ENCODE measurements around the gene CCDC24. TPM values are rescaled to one million over a fixed set of nuclear protein-coding genes. Genes with fewer than 3 reads are reported as not detected.

CCDC24 gene
- total RNA-seq, 4 donors from 2014 or later, result 12.4 to 18.2 (median 15.7) TPM

DNA sequence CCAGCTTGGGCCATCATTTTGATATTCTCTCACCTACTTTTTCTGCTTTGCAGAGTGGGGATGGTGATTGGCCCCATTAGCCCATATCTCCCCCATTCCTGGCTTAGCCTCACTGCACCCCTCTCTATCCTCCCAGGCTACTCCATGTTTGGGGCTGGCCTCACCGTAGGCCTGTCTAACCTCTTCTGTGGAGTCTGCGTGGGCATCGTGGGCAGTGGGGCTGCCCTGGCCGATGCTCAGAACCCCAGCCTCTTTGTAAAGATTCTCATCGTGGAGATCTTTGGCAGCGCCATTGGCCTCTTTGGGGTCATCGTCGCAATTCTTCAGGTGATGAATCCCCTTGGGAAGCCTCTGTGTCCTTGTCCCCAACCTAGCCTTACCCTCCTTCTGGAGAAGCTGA is 14.5 kb upstream of the CCDC24 start:
- Histone ChIP-seq H3K4me3 (no peak overlapping the region), H3K27me3 (no peaks in the 10 kb centered on the region), H3K4me1 (peaks cover 10 to 55% (median 14%) of the 10 kb centered on the region in 4 donors), H3K36me3 (peaks cover 0 to 25% (median 0%) of the 10 kb centered on the region in 3 donors), H3K27ac (no peak overlapping the region), H3K9me3 (no peaks in the 10 kb centered on the region)
- DNase-seq, result no peak
- TF ChIP-seq, protein P1, sequence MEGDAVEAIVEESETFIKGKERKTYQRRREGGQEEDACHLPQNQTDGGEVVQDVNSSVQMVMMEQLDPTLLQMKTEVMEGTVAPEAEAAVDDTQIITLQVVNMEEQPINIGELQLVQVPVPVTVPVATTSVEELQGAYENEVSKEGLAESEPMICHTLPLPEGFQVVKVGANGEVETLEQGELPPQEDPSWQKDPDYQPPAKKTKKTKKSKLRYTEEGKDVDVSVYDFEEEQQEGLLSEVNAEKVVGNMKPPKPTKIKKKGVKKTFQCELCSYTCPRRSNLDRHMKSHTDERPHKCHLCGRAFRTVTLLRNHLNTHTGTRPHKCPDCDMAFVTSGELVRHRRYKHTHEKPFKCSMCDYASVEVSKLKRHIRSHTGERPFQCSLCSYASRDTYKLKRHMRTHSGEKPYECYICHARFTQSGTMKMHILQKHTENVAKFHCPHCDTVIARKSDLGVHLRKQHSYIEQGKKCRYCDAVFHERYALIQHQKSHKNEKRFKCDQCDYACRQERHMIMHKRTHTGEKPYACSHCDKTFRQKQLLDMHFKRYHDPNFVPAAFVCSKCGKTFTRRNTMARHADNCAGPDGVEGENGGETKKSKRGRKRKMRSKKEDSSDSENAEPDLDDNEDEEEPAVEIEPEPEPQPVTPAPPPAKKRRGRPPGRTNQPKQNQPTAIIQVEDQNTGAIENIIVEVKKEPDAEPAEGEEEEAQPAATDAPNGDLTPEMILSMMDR (IDR thresholded peaks at IDR 0.05), result no peak
- no peak for TF ChIP-seq POLR2A (IDR thresholded peaks at IDR 0.05)

DNA sequence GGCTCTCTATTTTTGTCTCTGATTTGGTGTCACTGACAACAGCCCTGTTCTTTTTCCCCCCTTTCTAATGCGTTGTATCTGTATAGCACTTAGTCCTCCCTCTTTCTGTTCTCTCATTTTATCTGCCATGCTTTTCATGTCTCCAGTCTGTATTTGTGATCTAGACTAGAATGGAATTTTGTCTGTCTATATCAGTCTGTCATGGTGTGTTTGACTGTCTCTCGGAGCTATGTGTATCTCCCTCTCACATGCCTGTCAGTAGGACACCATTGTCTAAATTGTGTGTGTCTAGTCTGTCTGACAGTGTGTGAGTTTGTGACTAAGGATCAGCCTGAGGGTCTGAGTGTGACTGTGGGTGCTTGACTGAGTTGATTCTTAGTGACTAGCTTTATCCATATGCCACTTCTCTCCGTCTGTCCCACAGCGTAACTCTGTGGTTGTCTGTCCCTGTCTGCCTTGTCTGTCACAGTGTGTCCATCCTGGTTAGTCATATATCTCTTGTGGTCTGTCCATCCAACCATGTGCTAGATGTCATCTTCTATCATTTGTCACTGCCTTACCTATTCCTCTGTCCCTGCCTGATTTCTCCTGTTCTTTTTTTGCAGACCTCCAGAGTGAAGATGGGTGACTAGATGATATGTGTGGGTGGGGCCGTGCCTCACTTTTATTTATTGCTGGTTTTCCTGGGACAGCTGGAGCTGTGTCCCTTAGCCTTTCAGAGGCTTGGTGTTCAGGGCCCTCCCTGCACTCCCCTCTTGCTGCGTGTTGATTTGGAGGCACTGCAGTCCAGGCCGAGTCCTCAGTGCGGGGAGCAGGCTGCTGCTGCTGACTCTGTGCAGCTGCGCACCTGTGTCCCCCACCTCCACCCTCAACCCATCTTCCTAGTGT is 13.8 kb upstream of the CCDC24 start:
- DNase-seq, result no peak
- no peak for TF ChIP-seq POLR2A (IDR thresholded peaks at IDR 0.05)
- TF ChIP-seq, protein P1 (IDR thresholded peaks at IDR 0.05), result no peak
- Histone ChIP-seq H3K27me3 (no peaks in the 10 kb centered on the region), H3K4me3 (no peak overlapping the region), H3K9me3 (no peaks in the 10 kb centered on the region), H3K27ac (peak overlapping the region in 1 of 4 donors; percentile 57), H3K4me1 (peaks cover 10 to 55% (median 14%) of the 10 kb centered on the region in 4 donors), H3K36me3 (peaks cover 0 to 25% (median 0%) of the 10 kb centered on the region in 3 donors)

DNA sequence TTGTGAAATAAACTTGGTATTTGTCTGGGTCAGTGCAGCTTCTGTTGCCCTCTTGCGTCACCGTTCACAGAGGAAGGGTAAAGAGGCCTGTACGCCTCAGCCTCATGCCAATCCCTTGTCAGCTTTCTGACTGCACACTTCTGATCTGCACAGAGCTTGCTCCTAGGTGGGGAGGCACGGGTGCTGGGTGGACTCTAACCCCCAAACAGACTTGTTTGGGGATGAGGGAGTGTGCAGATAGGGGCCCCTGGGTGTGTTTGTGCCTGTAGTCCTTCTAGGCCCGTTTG is 13.2 kb upstream of the CCDC24 start:
- Histone ChIP-seq H3K36me3 (peaks cover 0 to 25% (median 0%) of the 10 kb centered on the region in 3 donors), H3K27me3 (no peaks in the 10 kb centered on the region), H3K27ac (peak overlapping the region in 1 of 4 donors; percentile 57), H3K4me3 (peak overlapping the region in 2 of 4 donors; percentile 59 to 83), H3K9me3 (no peaks in the 10 kb centered on the region), H3K4me1 (peaks cover 10 to 55% (median 14%) of the 10 kb centered on the region in 4 donors)
- TF ChIP-seq, protein P1 (IDR thresholded peaks at IDR 0.05), result no peak
- no peak for TF ChIP-seq POLR2A (IDR thresholded peaks at IDR 0.05)
- no peak for DNase-seq

DNA sequence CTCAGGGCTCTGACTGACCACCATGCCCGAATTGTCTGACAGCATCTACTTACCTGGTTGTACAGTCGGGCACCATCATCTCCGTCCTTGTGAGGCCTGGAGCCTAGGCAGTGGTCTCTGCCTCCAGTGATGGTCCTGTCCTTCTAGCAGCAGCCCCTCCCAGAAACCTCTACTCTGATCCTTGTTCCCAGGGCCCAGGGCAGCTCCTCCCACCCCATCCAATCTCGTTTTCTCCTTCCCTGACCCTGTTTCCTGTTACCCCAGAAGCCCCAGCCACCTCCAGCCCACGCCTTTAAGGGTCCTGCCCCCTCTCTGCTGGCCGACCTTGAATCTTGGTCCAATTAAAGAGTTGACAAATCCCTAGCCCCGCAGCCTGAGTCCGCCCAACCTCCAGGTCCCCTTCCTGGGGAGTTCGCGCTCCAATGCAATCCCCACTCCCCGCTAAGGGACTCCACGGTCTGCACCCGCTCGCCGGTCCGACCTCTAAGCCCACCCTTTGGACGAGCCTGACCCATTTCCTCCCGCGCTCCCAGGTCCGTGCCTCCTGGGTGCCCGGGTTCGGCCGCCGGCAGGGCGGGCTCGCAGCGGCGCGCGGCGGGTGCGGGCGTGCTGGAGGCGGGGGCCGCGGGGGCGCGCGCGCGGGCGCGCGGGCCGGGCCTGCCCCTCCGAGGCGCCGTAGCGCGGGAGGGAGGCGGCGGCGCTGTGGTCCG is 12.7 kb upstream of the CCDC24 start, which contains the start of gene B4GALT2:
TSS of gene B4GALT2 (plus strand) at position 660 of the 710 bp plus-strand sequence. CDS start 1,951 bp downstream, outside the sequence.
- peaks cover 10 to 55% (median 14%) of the 10 kb centered on the region in 4 donors for H3K4me1 ChIP-seq
- DNase-seq, result peak in 2 of 3 donors; percentile 61 to 73

DNA sequence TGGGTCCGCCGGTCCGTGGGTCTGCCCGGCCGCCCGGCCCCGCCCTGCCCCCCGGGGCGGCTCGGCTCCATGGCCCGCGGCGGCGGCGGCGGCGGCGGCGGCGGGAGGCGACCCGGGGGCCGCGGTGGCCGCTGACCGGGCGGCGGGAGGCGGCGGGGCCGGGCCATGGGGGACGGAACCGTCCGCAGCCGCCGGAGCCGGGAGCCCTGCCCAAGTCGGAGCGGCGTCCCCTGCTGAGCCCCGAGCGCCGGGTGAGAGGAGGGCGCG is 12.2 kb upstream of the CCDC24 start:
- DNase-seq, result no peak
- Histone ChIP-seq H3K36me3 (peaks cover 0 to 25% (median 0%) of the 10 kb centered on the region in 3 donors), H3K4me1 (peaks cover 10 to 55% (median 14%) of the 10 kb centered on the region in 4 donors), H3K27me3 (no peaks in the 10 kb centered on the region), H3K9me3 (no peaks in the 10 kb centered on the region), H3K27ac (peak overlapping the region in 3 of 4 donors; percentile 41 to 66 (median 62)), H3K4me3 (peak overlapping the region; percentile 44 to 83 (median 70))
- no peak for TF ChIP-seq POLR2A (IDR thresholded peaks at IDR 0.05)
- TF ChIP-seq, protein P1 (IDR thresholded peaks at IDR 0.05), result no peak

More for the DNA sequence above, 12.7 kb upstream of the CCDC24 start, which contains the start of gene B4GALT2:
- peak within 1 kb of the TSS in 3 of 4 donors; percentile 41 to 66 (median 62) for H3K27ac ChIP-seq
- no peaks in the 10 kb centered on the region for H3K27me3 ChIP-seq
- no peak for TF ChIP-seq POLR2A (IDR thresholded peaks at IDR 0.05)
- TF ChIP-seq, protein P1 (IDR thresholded peaks at IDR 0.05), result no peak
- H3K4me3 ChIP-seq, result peak within 1 kb of the TSS; percentile 44 to 83 (median 70)
- no peaks in the 10 kb centered on the region for H3K9me3 ChIP-seq
- peaks cover 0 to 25% (median 0%) of the 10 kb centered on the region in 3 donors for H3K36me3 ChIP-seq

Measured in Peyer's patch (tissue), 4 donors.